Measurements from ENCODE around the gene LGR4.

LGR4 gene

DNA sequence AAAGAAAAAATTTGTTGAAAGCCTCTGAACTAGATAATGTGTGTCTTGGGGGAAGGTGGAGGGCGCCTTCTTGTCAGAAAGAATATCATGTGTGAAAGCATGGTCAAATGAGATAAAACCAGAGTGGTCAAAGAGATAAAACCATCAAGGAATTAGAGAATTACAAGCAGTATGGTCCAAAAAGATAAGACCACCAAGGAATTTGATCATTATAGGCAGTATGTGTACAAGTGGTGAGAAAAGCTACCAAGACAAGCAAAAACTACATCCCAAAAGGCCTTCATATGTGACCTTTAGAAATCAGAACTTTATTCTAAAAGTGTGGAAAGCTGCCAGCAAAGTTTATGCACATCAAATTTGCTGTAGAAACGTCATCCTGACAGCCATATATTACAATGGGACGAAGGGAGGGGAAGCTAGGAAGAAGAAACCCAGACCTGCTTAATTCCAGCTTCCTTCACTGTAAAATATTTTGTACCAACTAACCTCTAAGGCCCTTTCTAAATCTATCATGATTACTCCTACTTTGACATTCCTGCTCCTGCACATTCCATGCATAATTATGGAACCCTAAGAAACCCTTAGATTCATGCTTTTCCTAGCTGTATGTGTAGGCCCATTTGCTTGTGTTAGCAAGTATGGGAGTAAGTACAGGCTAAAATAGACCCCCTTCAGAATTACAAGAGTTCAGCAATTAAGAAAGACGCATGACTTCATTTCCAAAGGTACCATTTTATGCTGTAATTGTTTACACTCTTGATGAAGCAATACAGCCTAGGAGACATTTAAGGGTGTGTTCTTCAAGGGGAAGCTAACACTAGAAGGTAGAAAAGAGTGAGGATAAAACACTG lies 51.6 kb downstream of the LGR4 start:
- no peak for DNase-seq

DNA sequence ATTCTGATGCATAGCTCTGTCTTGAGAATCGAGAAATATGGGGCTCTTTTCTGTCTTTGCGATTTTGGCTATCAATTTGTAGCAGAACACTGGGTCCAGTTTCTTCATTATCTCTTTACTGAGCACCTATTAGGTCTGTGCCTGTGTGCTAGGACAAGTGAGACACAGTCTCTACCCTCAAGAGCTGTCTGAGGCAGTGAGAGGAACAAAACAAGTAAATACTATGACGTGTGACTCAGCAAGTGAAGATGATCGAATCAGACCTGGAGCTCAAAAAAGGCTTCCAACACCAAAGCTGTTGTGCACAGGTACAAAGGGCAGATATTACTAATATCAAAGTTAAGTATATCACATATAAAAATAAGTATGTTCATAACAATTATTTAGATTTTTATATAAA lies 52.4 kb downstream of the LGR4 start:
- no peak for DNase-seq

DNA sequence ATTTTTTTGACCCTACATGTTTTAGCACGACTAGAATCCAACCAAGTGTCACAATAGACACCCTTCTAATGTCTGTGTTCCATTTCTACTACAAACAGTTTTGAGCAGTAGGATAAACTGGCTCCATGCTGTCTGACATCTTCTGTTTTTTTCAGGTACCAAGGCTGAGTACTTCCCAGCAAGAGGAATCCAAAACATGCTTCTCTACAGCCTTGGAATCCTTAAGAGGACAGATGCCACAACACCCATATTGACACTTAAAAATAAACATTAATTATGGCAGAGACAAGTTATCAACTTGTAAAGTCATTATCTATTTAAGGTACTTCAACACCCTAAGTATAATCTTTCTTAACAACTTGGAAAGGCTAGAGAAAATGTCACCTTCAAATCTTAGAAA lies 54.2 kb downstream of the LGR4 start:
- DNase-seq: no peak

DNA sequence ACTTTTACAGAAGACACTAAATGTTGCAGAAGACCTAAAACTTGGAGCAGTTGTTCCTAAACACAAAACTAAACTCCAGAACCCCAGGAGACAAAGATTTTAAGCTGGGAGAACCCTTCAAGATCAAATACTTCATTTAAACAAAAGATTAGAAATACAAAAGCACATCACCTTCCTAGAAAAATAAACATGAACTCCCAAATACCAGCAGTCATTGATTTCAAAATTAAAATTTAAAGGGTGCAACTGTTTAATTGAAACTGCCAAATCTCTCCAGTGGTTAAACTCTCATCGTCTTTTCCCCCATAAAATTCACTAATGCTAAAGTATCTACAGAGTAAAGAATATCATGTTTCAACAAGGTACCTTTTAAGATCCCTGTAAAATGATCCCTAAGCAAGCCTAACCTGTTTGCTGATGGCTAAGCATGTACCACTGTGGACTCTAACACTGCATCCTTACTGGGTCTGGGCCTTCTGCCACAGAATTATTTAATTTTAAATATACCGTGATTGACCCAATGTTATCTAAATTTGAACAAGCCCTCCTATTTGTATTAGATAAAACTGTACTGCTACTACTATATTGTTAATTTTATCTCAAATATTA lies 55.9 kb downstream of the LGR4 start:
- no peak for DNase-seq

DNA sequence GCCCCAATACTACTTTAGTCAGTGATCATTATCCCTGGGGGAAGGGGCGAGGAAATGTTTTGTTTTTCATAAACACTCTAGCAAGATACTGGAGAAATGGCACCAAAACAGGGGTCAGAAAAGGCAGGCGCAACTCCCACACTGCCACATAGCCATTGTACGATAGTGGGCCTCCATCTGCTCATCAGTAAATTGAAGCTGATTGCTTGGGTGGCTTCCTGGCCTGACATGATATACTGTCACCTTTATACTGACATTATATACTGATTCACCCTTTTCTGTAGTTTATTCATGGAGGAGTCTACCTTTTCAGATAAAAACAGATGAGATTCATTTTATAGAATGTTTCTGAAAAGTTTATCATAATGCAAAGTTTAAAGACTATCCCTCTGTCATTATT lies 57.9 kb downstream of the LGR4 start:
- DNase-seq: no peak

DNA sequence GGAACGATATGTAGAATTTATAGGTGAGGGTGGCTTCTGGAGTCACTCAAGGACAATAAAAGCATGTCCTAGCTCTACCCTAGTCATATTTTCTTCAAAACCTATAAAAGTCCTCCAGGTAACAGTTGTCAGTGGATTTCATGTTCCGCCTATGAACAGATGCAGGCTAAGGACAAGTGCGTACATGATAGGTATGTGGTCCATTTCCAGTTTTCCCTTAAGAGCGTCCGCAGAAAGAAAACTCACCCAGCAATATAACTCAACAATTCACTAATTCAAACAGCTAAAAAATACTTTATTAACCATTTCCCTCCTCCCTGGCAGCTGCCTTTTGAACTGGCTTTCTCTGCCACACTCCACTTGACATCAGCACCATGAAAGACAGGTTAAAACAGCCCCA lies 59.4 kb downstream of the LGR4 start:
- DNase-seq: no peak

DNA sequence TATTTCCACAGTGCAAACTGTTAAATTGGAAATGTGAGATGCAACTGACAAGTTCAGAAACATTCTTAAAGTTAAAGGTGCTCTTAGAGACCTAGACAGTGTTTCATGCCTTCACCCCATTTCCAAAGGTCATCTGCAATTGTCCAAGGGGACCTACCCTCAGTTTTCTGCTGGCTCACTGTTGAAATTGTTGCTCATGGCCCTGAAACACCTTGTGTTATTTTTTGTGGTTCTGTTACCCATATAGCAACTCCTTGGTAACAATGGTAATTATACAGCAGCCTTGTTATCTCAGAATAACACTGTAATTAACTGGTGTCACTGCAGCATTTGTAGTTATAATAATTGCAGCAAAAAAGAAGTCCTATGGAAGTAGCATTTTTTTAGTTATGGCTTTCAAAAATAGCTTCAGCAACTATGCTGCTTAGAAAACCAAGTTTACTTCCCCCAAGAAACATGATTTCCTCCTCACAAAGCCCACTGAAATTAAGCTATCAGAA lies 60.3 kb downstream of the LGR4 start:
- no peak for DNase-seq

DNA sequence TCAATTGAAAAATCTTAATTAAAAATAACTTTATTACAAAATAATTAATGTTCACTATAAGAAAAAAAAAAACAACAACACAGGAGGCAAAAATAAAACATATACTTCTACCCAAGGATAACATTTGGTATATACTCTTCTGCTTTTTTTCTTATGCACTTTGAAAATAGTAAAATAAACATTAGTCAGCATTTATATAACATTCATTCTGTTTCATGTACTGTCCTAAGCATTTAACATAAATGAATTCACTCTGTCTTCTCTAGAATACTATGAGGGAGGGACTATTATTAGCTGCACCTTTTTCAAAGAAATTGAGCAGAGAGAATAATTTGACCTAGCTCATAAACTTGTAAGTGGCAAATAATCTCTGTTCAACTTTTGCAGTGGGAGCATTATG lies 61.3 kb downstream of the LGR4 start:
- DNase-seq: no peak

DNA sequence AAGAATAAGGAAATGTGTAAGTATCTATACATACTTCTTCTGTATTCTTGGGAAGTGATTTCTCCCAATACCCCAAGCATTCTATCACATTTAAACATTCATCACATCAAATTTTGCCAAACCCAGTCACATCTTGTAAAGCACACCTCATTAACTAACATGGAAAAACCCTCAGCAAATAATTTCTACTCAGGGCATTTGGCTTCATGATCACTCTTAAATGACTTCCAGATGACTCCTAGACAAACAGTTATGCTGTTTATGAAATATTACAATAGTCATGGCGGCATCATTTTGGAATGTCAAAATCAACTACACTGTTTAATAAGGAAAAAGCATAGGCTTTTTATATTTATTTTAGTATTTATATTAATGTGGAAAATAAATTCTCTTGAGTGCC lies 62.3 kb downstream of the LGR4 start:
- no peak for DNase-seq

DNA sequence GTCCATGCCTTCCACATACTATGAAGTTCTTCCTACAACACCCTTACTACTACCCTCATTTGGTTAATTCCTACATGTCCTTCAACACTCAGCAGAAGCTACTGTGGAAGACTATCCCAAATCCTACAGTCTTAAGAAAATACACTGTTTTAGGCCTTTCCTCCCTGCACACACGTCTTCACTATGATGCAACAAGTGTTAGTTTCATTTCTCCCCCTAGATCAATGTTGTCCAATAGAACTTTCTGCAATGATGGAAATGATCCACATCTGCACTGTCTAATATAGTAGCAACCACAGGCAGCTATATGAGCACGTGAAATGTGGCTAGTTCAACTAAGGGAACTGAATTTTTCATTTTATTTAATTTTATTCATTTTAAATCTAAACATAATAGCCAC lies 62.8 kb downstream of the LGR4 start:
- DNase-seq: no peak

DNA sequence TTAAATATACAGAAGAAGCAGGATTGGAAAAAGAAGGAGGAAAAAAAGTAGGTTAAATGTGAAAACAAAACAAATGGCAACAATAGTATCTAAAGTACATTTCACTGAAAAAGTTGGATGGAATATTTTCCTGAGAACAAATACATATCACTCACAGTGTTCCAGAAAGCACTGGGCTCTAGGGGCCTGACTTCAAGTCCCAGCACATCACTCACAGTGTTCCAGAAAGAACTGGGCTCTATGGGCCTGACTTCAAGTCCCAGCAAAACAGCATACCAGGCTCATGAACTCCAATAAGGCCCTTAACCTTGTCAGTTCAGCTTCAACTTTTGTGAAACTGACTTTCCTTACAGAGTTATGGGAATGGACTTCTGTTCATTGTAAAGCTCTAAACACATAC lies 63.5 kb downstream of the LGR4 start:
- no peak for DNase-seq

DNA sequence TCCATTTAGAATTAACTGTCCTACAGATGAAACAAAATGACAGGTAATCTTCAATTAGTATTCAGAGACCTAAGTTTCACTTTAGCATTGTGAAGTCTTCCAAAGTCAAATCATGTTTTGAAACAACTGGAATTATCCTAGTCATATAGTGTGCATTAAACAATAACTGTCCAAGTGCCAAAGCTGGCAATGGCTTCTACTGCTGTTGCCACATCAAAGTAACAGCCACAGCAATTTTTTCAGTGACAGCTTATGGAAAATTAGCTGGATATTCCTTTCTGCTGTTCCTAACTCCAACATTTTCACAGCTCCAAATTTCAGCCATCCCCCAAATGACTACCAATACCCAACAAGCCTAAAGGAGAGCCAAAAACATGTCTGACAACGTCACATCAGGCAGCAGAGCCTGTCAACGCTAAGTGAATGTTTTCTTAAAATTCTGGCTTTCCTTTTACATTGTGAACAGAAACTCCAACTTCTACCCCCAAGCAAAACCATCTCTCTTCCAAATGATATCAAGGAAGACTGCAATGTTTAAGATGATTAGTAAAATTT lies 64.3 kb downstream of the LGR4 start:
- DNase-seq: no peak

DNA sequence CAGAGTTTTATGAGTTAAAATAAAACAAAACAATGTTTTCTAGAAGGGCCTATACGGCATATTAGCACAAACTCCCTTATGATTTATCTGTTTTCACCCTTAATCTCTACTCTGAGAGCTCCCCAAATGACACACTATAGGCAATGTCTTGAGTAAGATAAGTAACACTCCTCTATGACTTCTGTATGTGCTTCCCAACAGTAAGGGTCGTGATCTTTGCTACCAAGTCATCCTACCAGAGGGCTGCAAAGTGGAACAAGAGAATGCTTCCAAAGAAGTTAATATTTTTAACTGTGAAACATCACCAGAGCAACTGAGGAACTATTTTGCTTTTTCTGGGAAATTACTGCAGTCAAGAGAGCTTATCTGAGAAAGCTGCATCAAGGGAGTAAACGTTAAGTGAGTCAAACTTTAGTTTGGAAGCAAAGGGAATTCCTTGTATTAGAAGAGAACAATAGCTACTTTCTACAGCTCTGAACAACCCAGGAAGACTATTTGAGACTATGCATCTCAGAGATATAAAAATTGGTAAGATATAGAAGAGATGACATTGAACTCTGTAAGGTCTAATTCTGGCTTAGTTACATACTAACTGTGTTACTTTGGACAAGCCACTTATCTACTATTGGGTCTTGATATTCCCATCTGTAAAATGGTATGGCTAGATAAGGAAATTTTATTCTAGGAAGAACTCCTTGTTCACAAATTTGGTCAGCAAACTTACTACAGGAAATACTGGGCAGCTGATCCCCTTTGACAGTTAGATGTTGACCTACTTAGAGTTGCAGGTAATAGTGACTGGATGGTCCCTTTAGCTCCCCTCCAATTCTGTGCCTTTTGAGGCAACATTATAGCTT lies 65.9 kb downstream of the LGR4 start:
- no peak for DNase-seq

DNA sequence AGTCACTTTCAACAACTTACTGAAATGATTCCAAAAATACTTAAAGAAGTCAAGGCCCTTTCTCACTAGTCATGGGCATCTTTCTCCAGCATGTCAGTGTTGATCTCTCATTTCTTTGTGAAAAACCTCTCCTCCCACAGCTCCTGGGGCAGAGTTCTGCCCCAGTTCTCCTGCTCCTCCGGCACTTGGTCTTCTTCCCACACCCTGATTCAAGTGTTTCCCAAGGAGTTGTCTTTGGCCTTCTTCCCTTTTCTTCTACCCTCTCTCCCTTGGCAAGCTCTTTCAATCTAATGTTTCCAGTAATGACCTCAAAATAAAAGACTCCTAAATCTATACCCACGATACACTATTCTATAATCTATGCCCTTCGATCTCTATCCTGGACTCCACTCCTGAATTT lies 67.5 kb downstream of the LGR4 start:
- DNase-seq: no peak

DNA sequence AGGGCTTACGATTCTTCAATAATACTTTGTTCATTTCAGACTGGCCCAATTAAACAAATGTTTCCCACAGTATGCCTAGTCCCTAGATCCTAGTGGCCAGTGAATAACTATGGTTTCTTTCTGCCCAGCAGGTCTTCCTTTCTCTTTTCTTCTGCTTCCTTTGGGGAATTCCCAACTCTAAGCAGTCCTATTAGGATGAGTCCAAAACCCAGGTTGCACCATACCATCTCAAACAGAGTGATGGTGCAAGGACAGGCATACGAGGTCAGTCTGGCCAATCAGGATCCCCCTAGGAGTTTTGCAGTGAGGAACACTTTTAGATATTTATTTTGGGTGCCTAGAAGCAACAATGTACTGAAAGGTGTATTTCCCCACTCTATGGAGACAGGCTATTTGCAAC lies 68.2 kb downstream of the LGR4 start:
- DNase-seq: no peak

DNA sequence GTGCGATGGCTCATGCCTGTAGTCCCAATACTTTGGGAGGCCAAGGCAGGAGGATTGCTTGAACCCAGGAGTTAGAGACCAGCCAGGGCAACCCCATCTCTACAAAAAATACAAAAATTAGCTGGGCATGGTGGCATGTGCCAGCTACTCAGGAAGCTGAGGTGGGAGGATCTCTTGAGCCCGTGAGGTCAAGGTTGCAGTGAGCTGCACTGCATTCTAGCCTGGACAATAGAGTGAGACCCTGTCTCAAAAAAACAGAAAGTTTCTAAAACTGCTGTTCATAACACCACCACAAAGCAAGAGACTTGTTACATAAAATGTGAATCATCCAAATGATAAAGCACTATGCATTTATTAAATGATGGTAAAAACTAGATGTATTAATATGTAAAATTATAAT lies 69.4 kb downstream of the LGR4 start:
- no peak for DNase-seq

DNA sequence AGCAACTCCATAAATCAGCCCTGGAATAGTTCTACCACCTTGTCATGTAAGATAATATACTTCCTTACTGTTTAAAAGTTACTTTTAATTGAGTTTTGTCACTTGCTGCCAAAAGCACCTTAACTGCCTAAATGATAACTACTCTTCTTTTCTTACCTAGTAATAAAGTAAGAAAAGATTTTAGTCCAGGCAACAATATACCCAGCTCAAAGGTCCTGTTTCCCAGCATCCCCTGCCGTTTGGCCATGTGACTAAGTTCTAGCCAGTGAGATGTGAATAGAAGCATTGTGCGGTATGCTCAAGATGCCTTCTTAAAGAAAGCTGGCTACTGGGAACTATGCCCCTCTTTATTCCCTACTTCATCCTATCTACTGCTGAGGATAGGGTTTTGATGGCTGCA lies 70.1 kb downstream of the LGR4 start:
- DNase-seq: no peak

DNA sequence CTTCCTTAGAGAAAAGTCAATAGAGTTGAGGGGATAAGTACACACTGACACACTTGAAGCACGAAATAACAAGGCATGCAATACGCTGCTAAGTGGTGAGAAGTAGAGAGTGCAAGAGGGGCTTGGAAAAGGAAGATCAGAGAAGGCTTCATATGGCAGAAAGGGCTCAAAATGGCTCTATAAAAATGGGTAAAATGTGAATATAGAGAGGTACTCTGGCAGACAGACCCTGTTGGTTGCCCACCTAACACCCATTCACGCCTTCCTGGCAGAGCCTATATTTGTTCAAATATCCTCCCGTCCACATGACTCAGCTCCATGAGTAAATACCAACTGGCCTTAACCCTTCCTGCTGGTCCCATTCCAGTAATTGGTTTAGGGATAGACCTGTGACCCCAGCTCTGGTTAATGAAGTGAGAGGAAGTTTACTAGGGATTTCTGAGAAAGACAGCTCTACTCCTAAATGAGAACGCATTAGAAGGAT lies 70.7 kb downstream of the LGR4 start:
- DNase-seq: no peak

DNA sequence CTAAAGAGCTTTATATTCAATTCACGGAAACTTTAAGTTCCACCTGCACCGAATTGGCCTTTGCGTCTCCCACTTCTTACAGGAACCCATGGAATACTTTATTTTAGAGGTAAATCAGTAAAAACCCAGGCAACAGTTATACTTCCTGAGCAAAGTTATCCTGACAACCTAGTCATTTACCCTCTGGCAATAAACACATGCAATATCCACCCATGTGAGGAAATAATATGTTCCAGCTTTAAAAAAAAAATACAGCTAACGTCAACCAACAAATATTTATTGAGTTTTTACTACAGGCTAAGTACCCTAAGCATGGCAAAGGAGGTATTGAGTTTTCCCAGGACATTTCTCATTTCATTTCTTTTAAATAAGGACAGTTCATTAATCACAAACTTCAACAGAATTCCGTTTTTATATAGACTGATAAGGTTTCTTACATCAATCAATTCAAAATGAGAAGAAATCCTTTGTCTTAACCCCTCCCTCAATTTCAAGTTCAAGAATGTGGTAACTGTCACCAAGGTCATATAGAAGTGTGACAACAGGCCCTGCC lies 71.2 kb downstream of the LGR4 start:
- DNase-seq: no peak

DNA sequence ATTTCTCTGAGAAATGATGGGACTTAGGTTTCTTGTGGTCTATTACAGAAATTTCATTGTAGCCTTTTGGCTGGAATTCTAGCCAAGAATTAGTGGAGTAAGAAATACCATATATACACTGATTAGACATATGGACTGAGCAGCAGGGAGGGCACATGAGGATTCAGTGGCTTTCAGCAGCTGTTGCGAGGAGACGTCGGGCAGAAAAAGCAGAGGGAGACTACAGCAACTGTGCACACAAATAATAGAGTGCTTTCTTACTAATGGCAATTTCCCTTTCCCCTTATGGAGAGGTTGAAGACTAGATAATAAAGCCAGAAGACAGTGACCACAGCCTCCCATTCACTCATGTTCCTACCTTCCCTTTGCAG lies 74.2 kb downstream of the LGR4 start:
- DNase-seq: no peak

DNA sequence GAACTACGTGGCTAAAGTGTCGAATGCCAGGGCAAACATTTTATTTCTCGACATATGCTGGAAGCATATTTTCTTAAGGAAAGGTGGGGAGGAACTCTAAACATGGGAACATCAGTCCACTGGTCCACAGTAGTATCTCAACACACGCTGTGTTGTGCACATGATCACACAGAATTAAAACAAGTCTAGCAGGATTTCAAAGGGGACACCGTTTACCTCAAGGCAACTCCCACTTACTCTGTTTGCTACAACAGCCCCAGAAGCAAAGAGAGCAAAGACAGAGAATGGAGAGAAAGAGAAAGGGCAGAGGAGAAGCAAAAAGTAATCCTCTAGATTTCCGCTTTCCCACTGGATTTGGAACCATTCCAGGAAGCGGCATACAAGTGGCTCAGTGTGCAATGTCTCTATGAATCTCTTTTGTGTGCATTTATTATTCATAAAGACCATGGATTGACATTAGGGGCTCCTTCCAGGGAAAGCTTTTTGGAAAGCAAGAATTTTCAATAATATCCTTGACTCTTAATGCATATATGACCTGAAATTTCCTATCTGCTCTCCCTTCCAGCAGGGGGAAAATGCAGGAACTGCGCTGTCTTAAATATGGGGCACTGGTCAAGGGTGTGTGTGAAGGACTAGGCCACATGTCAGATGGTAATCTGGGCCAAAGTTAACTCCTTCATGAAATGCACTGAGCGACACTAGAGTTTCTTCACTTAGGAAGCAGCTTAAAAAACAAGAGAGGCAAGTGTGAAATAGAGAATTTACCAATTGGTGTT lies 74.8 kb downstream of the LGR4 start:
- no peak for DNase-seq

DNA sequence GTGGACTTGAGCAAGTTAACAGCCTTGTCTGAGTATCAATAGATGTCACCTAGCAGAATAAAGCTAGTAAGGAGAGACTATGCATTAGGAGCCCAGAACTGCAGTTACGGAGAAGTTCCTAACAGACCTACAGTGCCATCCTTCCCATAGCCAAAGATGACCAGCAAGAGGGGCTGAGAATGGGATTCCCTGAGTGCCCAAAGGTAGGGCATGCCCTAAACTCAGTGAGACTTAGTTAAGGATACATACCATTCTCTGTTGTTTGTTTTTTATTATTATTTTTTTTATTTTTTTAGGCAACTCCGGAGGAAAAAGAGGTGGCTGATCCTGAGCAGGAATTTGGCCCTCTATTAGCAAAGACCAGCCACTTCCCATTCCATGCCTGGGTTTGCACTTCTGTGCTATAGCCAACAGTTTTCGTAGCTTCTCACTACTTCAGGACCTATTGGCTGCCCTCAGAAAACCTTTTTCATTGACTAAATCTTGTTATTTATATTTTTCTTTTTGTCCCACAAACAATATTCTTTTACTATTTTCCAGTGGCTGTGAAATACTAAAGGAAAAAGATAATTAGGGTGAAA lies 76.2 kb downstream of the LGR4 start:
- DNase-seq: no peak
